ENCODE results near the gene MEA1.

Gene MEA1

DNA sequence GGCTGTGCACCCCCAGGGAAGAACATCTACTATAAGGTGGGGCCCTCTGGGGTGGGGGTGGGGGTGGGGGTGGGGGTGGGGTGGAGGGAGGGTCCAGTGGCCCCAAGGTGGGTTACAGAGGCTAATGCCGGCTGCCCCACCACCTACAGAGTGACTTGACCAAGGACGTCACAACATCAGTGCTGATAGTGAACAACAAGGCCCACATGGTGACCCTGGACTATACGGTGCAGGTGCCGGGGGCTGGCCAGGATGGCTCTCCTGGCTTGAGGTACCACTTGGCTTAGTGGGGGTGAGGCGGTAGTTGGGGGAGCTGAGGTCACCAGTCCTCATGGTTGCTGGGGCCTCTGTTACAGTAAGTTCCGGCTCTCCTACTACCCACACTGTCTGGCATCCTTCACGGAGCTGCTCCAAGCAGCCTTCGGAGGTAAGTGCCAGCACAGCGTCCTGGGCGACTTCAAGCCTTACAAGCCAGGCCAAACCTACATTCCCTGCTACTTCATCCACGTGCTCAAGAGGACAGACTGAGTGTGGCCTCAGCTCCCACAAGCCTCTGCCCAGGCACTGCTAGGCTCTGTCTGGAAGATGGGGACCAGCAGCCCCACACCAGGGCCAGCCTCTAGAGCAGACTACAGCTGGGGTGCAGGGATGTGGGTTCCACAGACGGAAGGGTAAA, 50.4 kb downstream of the MEA1 start:
- no peak for TF ChIP-seq CTCF (IDR thresholded peaks at IDR 0.05)
- Histone ChIP-seq H3K4me3 (ENCODE audit: low read depth in 1 of 2, low read length in 1 of 2) (no peak overlapping the region), H3K27ac (no peak overlapping the region), H3K4me1 (ENCODE audit: control insufficient read depth in 1 of 2, insufficient read depth in 1 of 2, low read depth in 1 of 2, low read length in 1 of 2) (peaks cover 14% of the 10 kb centered on the region in 2 experiments), H3K36me3 (peaks cover 65% of the 10 kb centered on the region), H3K9me3 (no peaks in the 10 kb centered on the region), H3K27me3 (peaks cover 35% of the 10 kb centered on the region)

DNA sequence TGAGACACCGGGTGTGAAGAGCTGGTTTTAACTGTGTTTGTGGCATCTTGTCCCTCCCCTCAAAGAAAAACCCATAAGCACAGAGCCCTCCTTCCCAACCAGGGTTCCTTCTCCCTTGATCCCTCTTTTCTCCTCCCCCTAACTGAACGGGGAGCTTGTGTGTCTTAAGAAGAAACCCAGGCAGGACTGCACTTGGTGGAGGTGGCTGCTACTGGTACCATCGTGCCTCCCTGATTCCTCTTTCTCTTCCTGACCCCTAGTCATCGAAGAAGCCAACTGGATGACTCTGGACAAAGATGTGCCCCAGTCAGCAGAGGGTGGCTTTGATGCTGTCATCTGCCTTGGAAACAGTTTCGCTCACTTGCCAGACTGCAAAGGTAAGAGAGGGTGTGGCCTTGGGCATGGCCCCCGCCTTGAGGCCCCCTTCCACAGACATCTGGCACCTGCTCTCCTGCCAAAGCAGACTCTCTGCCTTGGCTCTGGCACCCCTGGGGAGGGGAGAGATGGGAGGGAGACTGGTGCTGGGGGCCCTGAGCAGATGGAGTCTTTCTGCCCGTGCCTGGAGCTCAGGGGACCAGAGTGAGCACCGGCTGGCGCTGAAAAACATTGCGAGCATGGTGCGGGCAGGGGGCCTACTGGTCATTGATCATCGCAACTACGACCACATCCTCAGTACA, 51.1 kb downstream of the MEA1 start:
- no peak overlapping the region for H3K4me3 ChIP-seq (ENCODE audit: low read depth in 1 of 2, low read length in 1 of 2)
- H3K36me3 ChIP-seq: peaks cover 58% of the 10 kb centered on the region
- no peak overlapping the region for H3K27ac ChIP-seq
- H3K27me3 ChIP-seq: peaks cover 35% of the 10 kb centered on the region
- H3K9me3 ChIP-seq: no peaks in the 10 kb centered on the region
- H3K4me1 ChIP-seq (ENCODE audit: control insufficient read depth in 1 of 2, insufficient read depth in 1 of 2, low read depth in 1 of 2, low read length in 1 of 2): peaks cover 14% of the 10 kb centered on the region in 2 experiments
- no peak for TF ChIP-seq CTCF (IDR thresholded peaks at IDR 0.05)

DNA sequence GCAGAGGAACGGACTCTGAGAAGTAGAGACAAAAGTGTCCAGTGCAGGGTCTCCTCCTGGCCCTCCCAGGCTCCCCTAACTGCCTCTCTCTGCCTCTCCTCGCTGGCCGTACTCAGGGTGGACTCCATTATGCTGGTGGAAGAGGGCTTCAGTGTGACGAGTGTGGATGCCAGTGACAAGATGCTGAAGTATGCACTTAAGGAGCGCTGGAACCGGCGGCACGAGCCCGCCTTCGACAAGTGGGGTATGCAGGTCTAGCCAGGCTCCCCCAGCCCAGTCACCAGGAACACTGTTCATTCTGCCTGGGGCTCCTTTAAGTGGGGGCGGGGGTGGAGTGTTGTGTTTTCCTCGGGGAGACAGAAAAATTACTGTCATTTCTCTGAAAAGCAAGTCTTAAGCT, 51.6 kb downstream of the MEA1 start:
- Histone ChIP-seq H3K4me1 (ENCODE audit: control insufficient read depth in 1 of 2, insufficient read depth in 1 of 2, low read depth in 1 of 2, low read length in 1 of 2) (peaks cover 14% of the 10 kb centered on the region in 2 experiments), H3K9me3 (no peaks in the 10 kb centered on the region), H3K27ac (no peak overlapping the region), H3K36me3 (peaks cover 53% of the 10 kb centered on the region), H3K27me3 (peaks cover 35% of the 10 kb centered on the region), H3K4me3 (ENCODE audit: low read depth in 1 of 2, low read length in 1 of 2) (no peak overlapping the region)
- TF ChIP-seq CTCF (IDR thresholded peaks at IDR 0.05): no peak

All from neutrophil (primary cell).